ENCODE results near the gene SGMS1. TPM values are rescaled to one million over a fixed set of nuclear protein-coding genes. Genes with fewer than 3 reads are reported as not detected.
"Not testable (repeated sequence)": the region's sequence is repeated elsewhere in the genome, so short reads cannot be mapped to it uniquely, and the experiment has no call there.

SGMS1 gene
- total RNA-seq, 4 donors from 2014 or later: 139 to 198 (median 173) TPM

DNA sequence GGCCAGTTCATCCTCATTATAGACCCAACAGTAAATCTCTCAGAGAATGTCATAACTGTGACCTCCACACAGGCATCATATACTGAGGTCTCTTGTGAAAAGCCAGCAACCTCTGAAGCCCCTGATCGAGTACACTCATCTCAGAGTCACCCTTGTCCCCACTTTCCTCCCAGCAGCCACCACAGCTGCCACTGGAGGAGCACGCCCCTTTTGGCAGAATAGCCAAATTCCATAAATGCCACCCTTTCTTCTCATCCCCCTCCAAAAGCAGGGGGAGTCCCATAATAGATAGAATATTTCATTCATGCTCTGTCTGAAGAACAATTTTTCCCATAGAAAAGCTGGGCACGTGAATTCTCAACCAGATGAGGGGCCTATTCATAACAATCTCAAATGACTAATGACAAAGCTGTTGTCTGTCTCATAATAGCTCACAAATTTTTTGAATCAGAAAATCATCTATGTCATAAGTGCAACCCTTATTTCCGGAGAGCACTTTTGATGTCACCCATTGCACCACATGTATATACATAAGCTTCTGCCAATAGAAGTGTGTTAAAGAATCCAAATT lies 47.4 kb downstream of the SGMS1 start:
- peaks cover 42% of the 10 kb centered on the region for H3K4me1 ChIP-seq
- H3K27me3 ChIP-seq: no peaks in the 10 kb centered on the region
- H3K4me3 ChIP-seq: no peak overlapping the region
- no peaks in the 10 kb centered on the region for H3K36me3 ChIP-seq
- TF ChIP-seq, protein P1, sequence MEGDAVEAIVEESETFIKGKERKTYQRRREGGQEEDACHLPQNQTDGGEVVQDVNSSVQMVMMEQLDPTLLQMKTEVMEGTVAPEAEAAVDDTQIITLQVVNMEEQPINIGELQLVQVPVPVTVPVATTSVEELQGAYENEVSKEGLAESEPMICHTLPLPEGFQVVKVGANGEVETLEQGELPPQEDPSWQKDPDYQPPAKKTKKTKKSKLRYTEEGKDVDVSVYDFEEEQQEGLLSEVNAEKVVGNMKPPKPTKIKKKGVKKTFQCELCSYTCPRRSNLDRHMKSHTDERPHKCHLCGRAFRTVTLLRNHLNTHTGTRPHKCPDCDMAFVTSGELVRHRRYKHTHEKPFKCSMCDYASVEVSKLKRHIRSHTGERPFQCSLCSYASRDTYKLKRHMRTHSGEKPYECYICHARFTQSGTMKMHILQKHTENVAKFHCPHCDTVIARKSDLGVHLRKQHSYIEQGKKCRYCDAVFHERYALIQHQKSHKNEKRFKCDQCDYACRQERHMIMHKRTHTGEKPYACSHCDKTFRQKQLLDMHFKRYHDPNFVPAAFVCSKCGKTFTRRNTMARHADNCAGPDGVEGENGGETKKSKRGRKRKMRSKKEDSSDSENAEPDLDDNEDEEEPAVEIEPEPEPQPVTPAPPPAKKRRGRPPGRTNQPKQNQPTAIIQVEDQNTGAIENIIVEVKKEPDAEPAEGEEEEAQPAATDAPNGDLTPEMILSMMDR (IDR thresholded peaks at IDR 0.05): no peak
- TF ChIP-seq EP300 (IDR thresholded peaks at IDR 0.05) (no peak), POLR2A (IDR thresholded peaks at IDR 0.05) (no peak), POLR2AphosphoS5 (IDR thresholded peaks at IDR 0.05) (no peak)
- DNase-seq (ENCODE audit: low spot score in 2 of 2): no peak
- no peak overlapping the region for H3K27ac ChIP-seq
- WGBS: 75% methylated on average over 4 of the region's 4 CpGs
- no peaks in the 10 kb centered on the region for H3K9me3 ChIP-seq

DNA sequence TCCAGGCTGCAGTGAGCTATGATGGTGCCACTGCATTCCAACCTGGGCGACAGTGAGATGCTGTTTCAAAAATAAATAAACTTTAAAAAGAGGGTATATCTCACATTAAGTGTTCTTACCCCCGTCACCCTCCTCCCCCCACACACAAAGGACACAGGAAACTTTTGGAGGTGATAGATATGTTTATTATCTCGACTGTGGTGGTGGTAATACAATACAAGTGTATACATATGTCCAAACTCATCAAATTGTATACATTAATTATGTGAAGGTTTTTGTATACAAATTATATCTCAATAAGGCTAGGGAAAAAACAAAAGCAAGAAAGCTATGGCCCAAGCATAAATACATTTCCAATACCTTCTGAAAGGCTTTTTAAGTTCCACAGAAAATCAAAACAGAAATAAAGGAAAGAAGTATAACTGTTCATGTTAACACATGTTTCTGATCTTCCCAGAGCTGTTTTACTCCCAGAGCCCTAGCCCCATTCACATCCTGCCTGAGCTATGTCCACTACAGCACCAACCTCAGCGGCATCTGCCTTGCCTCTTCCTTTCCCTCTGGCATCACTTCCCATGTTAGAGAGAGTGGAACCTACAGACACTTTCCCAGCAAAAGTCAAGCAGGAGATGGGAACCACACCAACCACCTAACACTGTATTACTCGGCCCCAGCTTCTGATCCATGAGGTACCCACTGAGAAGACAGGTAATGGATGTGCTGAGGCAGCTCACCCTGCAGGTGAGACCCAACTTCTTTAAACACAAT lies 48.1 kb downstream of the SGMS1 start:
- no peak for DNase-seq (ENCODE audit: low spot score in 2 of 2)
- Histone ChIP-seq H3K9me3 (no peaks in the 10 kb centered on the region), H3K4me3 (no peak overlapping the region), H3K27ac (no peak overlapping the region), H3K4me1 (peaks cover 37% of the 10 kb centered on the region), H3K36me3 (no peaks in the 10 kb centered on the region), H3K27me3 (no peaks in the 10 kb centered on the region)
- TF ChIP-seq EP300 (IDR thresholded peaks at IDR 0.05) (no peak), POLR2A (IDR thresholded peaks at IDR 0.05) (no peak)
- WGBS: 77% methylated on average over 5 of the region's 5 CpGs

DNA sequence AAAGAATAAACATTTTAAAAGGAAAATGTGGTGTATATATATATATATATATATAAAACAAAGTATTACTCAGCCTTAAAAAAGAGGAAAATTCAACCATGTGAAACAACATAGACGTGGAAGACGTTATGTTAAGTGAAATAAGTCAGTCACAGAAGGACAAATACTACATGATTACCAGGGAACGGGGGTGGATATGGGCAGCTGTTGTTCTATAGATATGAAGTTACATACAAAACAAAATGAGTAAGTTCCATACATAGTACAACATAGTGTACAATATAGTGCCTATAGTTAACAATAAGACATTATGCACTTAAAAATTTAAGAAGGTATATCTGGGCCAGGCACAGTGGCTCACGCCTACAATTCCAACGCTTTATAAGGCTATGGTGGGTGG lies 48.8 kb downstream of the SGMS1 start:
- no peak for DNase-seq (ENCODE audit: low spot score in 2 of 2)
- Histone ChIP-seq H3K27ac (no peak overlapping the region), H3K9me3 (no peaks in the 10 kb centered on the region), H3K36me3 (no peaks in the 10 kb centered on the region), H3K27me3 (no peaks in the 10 kb centered on the region), H3K4me3 (no peak overlapping the region), H3K4me1 (peaks cover 30% of the 10 kb centered on the region)
- TF ChIP-seq EP300 (IDR thresholded peaks at IDR 0.05) (no peak), POLR2AphosphoS5 (IDR thresholded peaks at IDR 0.05) (no peak), POLR2A (IDR thresholded peaks at IDR 0.05) (no peak)
- TF ChIP-seq, protein P1 (IDR thresholded peaks at IDR 0.05): no peak
- 95% methylated on average over 5 of the region's 5 CpGs for WGBS

DNA sequence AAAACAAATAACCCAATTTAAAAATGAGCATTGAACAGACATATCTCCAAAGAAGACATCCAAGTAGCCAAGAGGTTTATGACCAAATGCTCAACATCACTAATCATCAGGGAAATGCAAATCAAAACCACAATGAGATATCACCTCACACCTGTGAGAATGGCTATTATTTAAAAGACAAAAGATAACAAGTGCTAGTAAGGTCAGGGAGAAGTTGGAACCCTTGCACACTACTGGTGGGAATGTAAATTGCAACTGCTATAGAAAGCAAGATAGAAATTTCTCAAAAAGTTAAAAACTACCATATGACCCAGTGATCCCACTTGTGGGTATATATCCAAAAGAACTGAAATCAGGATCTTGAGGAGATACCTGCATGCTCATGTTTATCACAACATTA lies 49.5 kb downstream of the SGMS1 start:
- TF ChIP-seq POLR2AphosphoS5 (IDR thresholded peaks at IDR 0.05): no peak
- TF ChIP-seq, protein P1 (IDR thresholded peaks at IDR 0.05): no peak
- no peak for TF ChIP-seq POLR2A (IDR thresholded peaks at IDR 0.05)
- TF ChIP-seq EP300 (IDR thresholded peaks at IDR 0.05): no peak
- Histone ChIP-seq H3K36me3 (no peaks in the 10 kb centered on the region), H3K27ac (no peak overlapping the region), H3K4me1 (peaks cover 28% of the 10 kb centered on the region), H3K4me3 (no peak overlapping the region), H3K9me3 (no peaks in the 10 kb centered on the region), H3K27me3 (no peaks in the 10 kb centered on the region)
- no peak for DNase-seq (ENCODE audit: low spot score in 2 of 2)

DNA sequence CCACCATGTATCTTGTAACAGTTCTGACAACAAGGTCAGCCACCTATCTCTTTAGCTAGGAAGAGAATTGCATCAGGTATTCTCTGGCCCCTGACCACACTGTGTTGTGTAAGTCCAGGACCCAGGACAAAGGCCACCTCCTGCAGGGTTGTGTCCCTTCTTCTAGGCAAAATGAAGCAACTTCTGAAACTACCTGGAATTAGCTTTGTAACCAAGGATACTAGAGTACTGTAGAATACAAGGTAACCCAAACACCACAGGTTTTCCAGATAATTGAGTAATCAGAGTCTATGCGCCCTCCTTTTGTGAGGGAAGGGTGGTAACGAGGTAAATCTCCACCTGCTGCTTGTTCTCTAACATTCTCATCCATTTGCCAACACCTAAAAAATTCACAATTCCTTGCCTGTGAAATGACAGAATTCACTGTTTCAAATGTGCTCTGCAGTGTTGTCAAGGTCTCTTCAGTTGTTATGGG lies 51.7 kb downstream of the SGMS1 start:
- 64% methylated on average over 2 of the region's 2 CpGs for WGBS
- no peak for DNase-seq (ENCODE audit: low spot score in 2 of 2)
- Histone ChIP-seq H3K4me3 (no peak overlapping the region), H3K27me3 (no peaks in the 10 kb centered on the region), H3K27ac (no peak overlapping the region), H3K36me3 (no peaks in the 10 kb centered on the region), H3K4me1 (peaks cover 10% of the 10 kb centered on the region), H3K9me3 (no peaks in the 10 kb centered on the region)
- TF ChIP-seq EP300 (IDR thresholded peaks at IDR 0.05): no peak
- no peak for TF ChIP-seq POLR2A (IDR thresholded peaks at IDR 0.05)
- no peak for TF ChIP-seq POLR2AphosphoS5 (IDR thresholded peaks at IDR 0.05)
- TF ChIP-seq, protein P1 (IDR thresholded peaks at IDR 0.05): no peak

DNA sequence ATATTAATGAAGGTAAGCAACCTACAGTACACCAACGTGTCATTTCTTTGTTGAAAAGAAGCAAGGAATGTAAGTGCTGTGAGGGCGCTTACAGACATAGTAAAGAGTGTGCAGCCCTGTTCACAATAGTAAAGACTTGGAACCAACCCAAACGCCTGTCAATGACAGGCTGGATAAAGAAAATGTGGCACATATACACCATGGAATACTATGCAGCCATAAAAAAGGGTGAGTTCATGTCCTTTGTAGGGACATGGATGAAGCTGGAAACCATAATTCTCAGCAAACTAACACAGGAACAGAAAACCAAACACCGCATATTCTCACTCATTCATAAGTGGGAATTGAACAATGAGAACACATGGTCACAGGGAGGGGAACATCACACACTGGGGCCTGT lies 55.0 kb downstream of the SGMS1 start:
- 95% methylated on average over 4 of the region's 4 CpGs for WGBS
- not testable (repeated sequence) for H3K27me3 ChIP-seq; H3K4me1 ChIP-seq; H3K27ac ChIP-seq; H3K4me3 ChIP-seq; DNase-seq (ENCODE audit: low spot score in 2 of 2); H3K9me3 ChIP-seq; H3K36me3 ChIP-seq
